ENCODE data around the gene DDX43. TPM values are rescaled to one million over a fixed set of nuclear protein-coding genes. Genes with fewer than 3 reads are reported as not detected.
"Not testable (repeated sequence)": the region's sequence is repeated elsewhere in the genome, so short reads cannot be mapped to it uniquely, and the experiment has no call there.

Gene DDX43
- total RNA-seq, 1 donor from 2014 or later: 1.6 TPM

GRCh38 chr6:73455865-73456629 is 61.4 kb downstream of the DDX43 start:
- peaks cover 17% of the 10 kb centered on the region for H3K4me1 Mint-ChIP-seq
- no peak overlapping the region for H3K4me3 Mint-ChIP-seq
- POLR2A ChIA-PET: no interaction called here
- intact Hi-C loops (cut with micrococcal nuclease): no loop called here
- no peak overlapping the region for H3K27ac Mint-ChIP-seq
- DNase-seq: no peak
- no peak for ATAC-seq (ENCODE audit: low read depth)
- TF ChIP-seq CTCF (IDR thresholded peaks at IDR 0.05): no peak
- H3K9me3 Mint-ChIP-seq: no peaks in the 10 kb centered on the region
- CTCF ChIA-PET: no interaction called here
- H3K36me3 Mint-ChIP-seq (ENCODE audit: low read depth): peaks cover 5% of the 10 kb centered on the region
- H3K27me3 Mint-ChIP-seq: no peaks in the 10 kb centered on the region

- Mint-ChIP-seq H3K4me1 (peaks cover 37% of the 10 kb centered on the region), H3K36me3 (ENCODE audit: low read depth) (peaks cover 16% of the 10 kb centered on the region)
- H3K4me3 Mint-ChIP-seq; H3K27me3 Mint-ChIP-seq; CTCF ChIA-PET; H3K27ac Mint-ChIP-seq; H3K9me3 Mint-ChIP-seq; ATAC-seq (ENCODE audit: low read depth); intact Hi-C loops (cut with micrococcal nuclease); DNase-seq: not testable (repeated sequence)
- POLR2A ChIA-PET: interaction anchor here (0.9 to 3.2 kb wide), 2 partner anchors 8 to 62 kb away, joined by 3 to 66 read pairs; partner anchors contain the start of gene EEF1A1
Measured at GRCh38 chr6:73459474-73459873, 64.8 kb downstream of the DDX43 start.

GRCh38 chr6:73460056-73460455 is 65.4 kb downstream of the DDX43 start:
- H3K4me1 Mint-ChIP-seq: peaks cover 37% of the 10 kb centered on the region
- intact Hi-C loops (cut with micrococcal nuclease): no loop called here
- DNase-seq (no peak), ATAC-seq (ENCODE audit: low read depth) (no peak)
- H3K27me3 Mint-ChIP-seq: no peaks in the 10 kb centered on the region
- ChIA-PET POLR2A (interaction anchor here (0.6 to 4.0 kb wide), 6 partner anchors 8 to 125 kb away, joined by 3 to 145 read pairs (median 38); partner anchors contain the start of genes CGAS and EEF1A1), CTCF (no interaction called here)
- H3K36me3 Mint-ChIP-seq (ENCODE audit: low read depth): peaks cover 16% of the 10 kb centered on the region
- H3K4me3 Mint-ChIP-seq: peak overlapping the region; percentile 35
- no peak for TF ChIP-seq CTCF (IDR thresholded peaks at IDR 0.05)
- no peaks in the 10 kb centered on the region for H3K9me3 Mint-ChIP-seq
- H3K27ac Mint-ChIP-seq: peak overlapping the region; percentile 97

- H3K9me3 Mint-ChIP-seq: no peaks in the 10 kb centered on the region
- peaks cover 37% of the 10 kb centered on the region for H3K4me1 Mint-ChIP-seq
- no peak for TF ChIP-seq CTCF (IDR thresholded peaks at IDR 0.05)
- ChIA-PET POLR2A (interaction anchor here (0.6 to 4.0 kb wide), 22 partner anchors 10 to 841 kb away, joined by 3 to 145 read pairs (median 6); partner anchors contain the start of genes CGAS, EEF1A1, KCNQ5 and SLC17A5), CTCF (interaction anchor here (1.0 to 1.7 kb wide), 6 partner anchors 9 to 150 kb away, joined by 3 to 7 read pairs (median 4); partner anchors contain the start of gene CGAS)
- H3K27ac Mint-ChIP-seq: peak within 1 kb of the TSS; percentile 97
- H3K27me3 Mint-ChIP-seq: no peaks in the 10 kb centered on the region
- intact Hi-C loops (cut with micrococcal nuclease): loop anchor here (1.0 kb wide), 4 partner anchors 9 to 1782 kb away; partner anchors contain the start of genes CGAS, COX7A2 and EEF1A1
- H3K4me3 Mint-ChIP-seq: peak within 1 kb of the TSS; percentile 97
- peak; percentile 94 for ATAC-seq (ENCODE audit: low read depth)
- H3K36me3 Mint-ChIP-seq (ENCODE audit: low read depth): peaks cover 28% of the 10 kb centered on the region
- peak; percentile 61 for DNase-seq
Measured at GRCh38 chr6:73461537-73462350, 67.1 kb downstream of the DDX43 start, which contains the start of gene MTO1. TSS of gene MTO1 (plus strand) at chr6:73461737. CDS start at chr6:73461855, 118 bp downstream.

Other genes starting within 250 kb of the DDX43 start
- gene KHDC1L, start 169.3 kb upstream of the DDX43 start, total RNA-seq: not detected in 2 replicates
- gene KHDC1, start 131.6 kb upstream of the DDX43 start, total RNA-seq: 2.4 and 2.7 TPM in 2 replicates
- gene DPPA5, start 40.6 kb upstream of the DDX43 start, total RNA-seq: not detected in 2 replicates
- gene KHDC3L, start 32.2 kb upstream of the DDX43 start, total RNA-seq: not detected in 2 replicates
- 0.22 TPM in 1 of 2 replicates, not detected in the other for gene OOEP, start 24.9 kb upstream of the DDX43 start, total RNA-seq
- gene CGAS, start 57.5 kb downstream of the DDX43 start, total RNA-seq: 22.7 and 24.3 TPM in 2 replicates
- 58.5 and 59.3 TPM in 2 replicates for gene MTO1, start 66.9 kb downstream of the DDX43 start, total RNA-seq
- 19,962 and 22,096 TPM in 2 replicates for gene EEF1A1, start 126.2 kb downstream of the DDX43 start, total RNA-seq